Peyer's patch (tissue), 4 donors: ENCODE results near the gene FHOD3.

Source experiments
- CTCF ChIP-seq, 6 experiments: fragments of 450-650 bp in 4 of 6; fragments of 200-600 bp in 2 of 6; sonication (generic) in 1 of 6; IDR thresholded peaks; one replicate each; pipeline ENCODE4 v1.5.1; 2017 to 2019; ENCODE audit warnings: antibody characterized with exemption in 6 of 6, mild to moderate bottlenecking in 3 of 6, moderate library complexity in 1 of 6
- POLR2A ChIP-seq, 2 donors: fragments of 450-650 bp; IDR thresholded peaks; one replicate each; pipeline ENCODE4 v1.5.1; 2017; ENCODE audit warnings: antibody characterized with exemption in 2 of 2, mild to moderate bottlenecking in 2 of 2, moderate library complexity in 2 of 2

- no peak for TF ChIP-seq CTCF (IDR thresholded peaks at IDR 0.05)
- TF ChIP-seq POLR2A (IDR thresholded peaks at IDR 0.05), result no peak
Measured at GRCh38 chr18:36352384-36352783, 54.9 kb downstream of the FHOD3 start.
